ENCODE results near the gene SLC16A7.
A peak's percentile ranks its signal among the peaks of the same experiment; 100 is the strongest.

The SLC16A7 gene

GRCh38 chr12:59651229-59651920 is 55.5 kb downstream of the SLC16A7 start:
- Histone ChIP-seq H3K27ac (no peak overlapping the region), H3K4me3 (0 out of 2 replicates have a peak overlapping the region, but pooled peaks have one; percentile 4), H3K9me3 (ENCODE audit: low read depth, low read length) (no peaks in the 10 kb centered on the region), H3K9ac (ENCODE audit: insufficient read length) (no peak overlapping the region), H3K36me3 (ENCODE audit: insufficient read depth, low read length) (no peaks in the 10 kb centered on the region)
- TF ChIP-seq FOXP2 (optimal IDR thresholded peaks at IDR 0.05; ENCODE audit: control extremely low read depth, extremely low read length, insufficient read depth) (no peak), POLR2AphosphoS5 (IDR thresholded peaks at IDR 0.05; ENCODE audit: borderline replicate concordance, low read depth, low read length) (no peak), EZH2 (IDR thresholded peaks at IDR 0.05) (no peak)
- DNase-seq (ENCODE audit: low read depth, low spot score), result no peak

DNA sequence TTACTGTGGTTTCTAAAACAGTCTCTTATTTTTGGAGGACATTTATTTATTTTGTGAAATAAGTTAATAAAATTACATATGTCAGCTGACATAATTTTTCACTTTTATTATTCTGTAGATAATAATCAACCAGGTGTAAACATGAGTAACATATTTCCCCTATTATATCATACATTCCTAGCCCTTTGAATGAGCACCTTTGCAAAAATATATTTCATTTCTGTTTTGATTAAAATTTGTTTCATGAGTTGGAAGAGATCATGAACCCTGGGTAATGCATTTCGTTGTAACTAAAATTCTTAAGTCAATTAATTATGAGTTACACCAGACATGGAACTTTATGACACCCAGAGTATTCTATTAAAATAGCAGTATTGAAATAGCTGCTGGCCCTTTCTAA is 56.3 kb downstream of the SLC16A7 start:
- TF ChIP-seq POLR2AphosphoS5 (IDR thresholded peaks at IDR 0.05; ENCODE audit: borderline replicate concordance, low read depth, low read length) (no peak), EZH2 (IDR thresholded peaks at IDR 0.05) (no peak), FOXP2 (optimal IDR thresholded peaks at IDR 0.05; ENCODE audit: control extremely low read depth, extremely low read length, insufficient read depth) (no peak)
- no peak overlapping the region for H3K9ac ChIP-seq (ENCODE audit: insufficient read length)
- H3K4me3 ChIP-seq, result no peak overlapping the region
- no peaks in the 10 kb centered on the region for H3K36me3 ChIP-seq (ENCODE audit: insufficient read depth, low read length)
- H3K27ac ChIP-seq, result no peak overlapping the region
- no peak for DNase-seq (ENCODE audit: low read depth, low spot score)
- no peaks in the 10 kb centered on the region for H3K9me3 ChIP-seq (ENCODE audit: low read depth, low read length)

- Histone ChIP-seq H3K9me3 (ENCODE audit: low read depth, low read length) (no peaks in the 10 kb centered on the region), H3K4me3 (no peak overlapping the region), H3K27ac (no peak overlapping the region), H3K36me3 (ENCODE audit: insufficient read depth, low read length) (no peaks in the 10 kb centered on the region), H3K9ac (ENCODE audit: insufficient read length) (no peak overlapping the region)
- TF ChIP-seq POLR2AphosphoS5 (IDR thresholded peaks at IDR 0.05; ENCODE audit: borderline replicate concordance, low read depth, low read length), result no peak
- TF ChIP-seq EZH2 (IDR thresholded peaks at IDR 0.05), result no peak
- TF ChIP-seq FOXP2 (optimal IDR thresholded peaks at IDR 0.05; ENCODE audit: control extremely low read depth, extremely low read length, insufficient read depth), result no peak
- no peak for DNase-seq (ENCODE audit: low read depth, low spot score)
Observed at GRCh38 chr12:59654061-59654460, 58.2 kb downstream of the SLC16A7 start.

DNA sequence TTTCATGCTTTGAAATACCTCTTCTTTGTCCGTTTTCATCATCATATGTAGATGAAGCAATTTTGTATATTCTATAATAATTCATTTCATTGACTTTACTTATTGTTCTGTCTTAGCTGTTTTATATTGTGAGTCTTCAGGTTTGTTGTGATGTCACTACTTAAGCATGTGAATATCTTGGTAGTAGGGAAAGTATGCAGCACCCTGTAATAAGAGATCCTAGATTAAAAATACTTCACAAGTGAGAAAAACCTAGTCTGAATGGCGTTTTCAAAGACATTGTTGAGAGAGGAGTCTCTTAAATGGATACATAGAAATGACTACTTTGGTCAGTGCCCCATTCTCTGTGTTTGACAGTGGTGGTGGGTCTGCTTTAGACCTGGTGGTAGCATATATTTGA is 61.4 kb downstream of the SLC16A7 start:
- Histone ChIP-seq H3K9ac (ENCODE audit: insufficient read length) (no peak overlapping the region), H3K36me3 (ENCODE audit: insufficient read depth, low read length) (no peaks in the 10 kb centered on the region), H3K27ac (no peak overlapping the region), H3K4me3 (no peak overlapping the region), H3K9me3 (ENCODE audit: low read depth, low read length) (no peaks in the 10 kb centered on the region)
- no peak for DNase-seq (ENCODE audit: low read depth, low spot score)
- TF ChIP-seq EZH2 (IDR thresholded peaks at IDR 0.05) (no peak), FOXP2 (optimal IDR thresholded peaks at IDR 0.05; ENCODE audit: control extremely low read depth, extremely low read length, insufficient read depth) (no peak), POLR2AphosphoS5 (IDR thresholded peaks at IDR 0.05; ENCODE audit: borderline replicate concordance, low read depth, low read length) (no peak)

GRCh38 chr12:59657711-59658110 is 61.9 kb downstream of the SLC16A7 start:
- DNase-seq (ENCODE audit: low read depth, low spot score), result no peak
- Histone ChIP-seq H3K9me3 (ENCODE audit: low read depth, low read length) (no peaks in the 10 kb centered on the region), H3K36me3 (ENCODE audit: insufficient read depth, low read length) (no peaks in the 10 kb centered on the region), H3K9ac (ENCODE audit: insufficient read length) (no peak overlapping the region), H3K27ac (no peak overlapping the region), H3K4me3 (no peak overlapping the region)
- TF ChIP-seq FOXP2 (optimal IDR thresholded peaks at IDR 0.05; ENCODE audit: control extremely low read depth, extremely low read length, insufficient read depth), result no peak
- TF ChIP-seq POLR2AphosphoS5 (IDR thresholded peaks at IDR 0.05; ENCODE audit: borderline replicate concordance, low read depth, low read length), result no peak
- TF ChIP-seq EZH2 (IDR thresholded peaks at IDR 0.05), result no peak

- Histone ChIP-seq H3K27ac (no peak overlapping the region), H3K9ac (ENCODE audit: insufficient read length) (no peak overlapping the region), H3K9me3 (ENCODE audit: low read depth, low read length) (no peaks in the 10 kb centered on the region), H3K4me3 (no peak overlapping the region), H3K36me3 (ENCODE audit: insufficient read depth, low read length) (no peaks in the 10 kb centered on the region)
- TF ChIP-seq POLR2AphosphoS5 (IDR thresholded peaks at IDR 0.05; ENCODE audit: borderline replicate concordance, low read depth, low read length) (no peak), FOXP2 (optimal IDR thresholded peaks at IDR 0.05; ENCODE audit: control extremely low read depth, extremely low read length, insufficient read depth) (no peak), EZH2 (IDR thresholded peaks at IDR 0.05) (no peak)
- DNase-seq (ENCODE audit: low read depth, low spot score), result no peak
Observed at GRCh38 chr12:59660148-59660547, 64.3 kb downstream of the SLC16A7 start.

- Histone ChIP-seq H3K4me3 (no peak overlapping the region), H3K36me3 (ENCODE audit: insufficient read depth, low read length) (no peaks in the 10 kb centered on the region)
Observed at GRCh38 chr12:59660921-59661597, 65.2 kb downstream of the SLC16A7 start.

DNA sequence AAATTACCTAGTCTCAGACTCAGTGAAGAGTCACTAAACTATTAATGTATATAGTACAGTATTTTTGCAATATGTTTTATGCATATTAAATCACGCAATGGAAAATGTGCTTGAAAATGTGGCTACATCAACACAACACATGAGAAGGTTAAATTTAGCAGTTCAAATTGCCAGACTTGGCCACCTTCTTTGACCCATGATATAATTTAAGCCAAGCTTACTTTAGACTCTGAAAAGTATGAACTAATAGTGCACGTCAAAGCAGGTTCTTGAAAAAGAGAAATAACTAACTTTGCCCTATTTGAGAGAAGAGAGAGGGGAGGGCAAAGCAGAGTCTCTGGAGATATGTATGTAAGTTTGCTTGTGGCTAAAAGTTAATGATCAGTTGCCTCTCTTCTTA is 68.7 kb downstream of the SLC16A7 start:
- TF ChIP-seq FOXP2 (optimal IDR thresholded peaks at IDR 0.05; ENCODE audit: control extremely low read depth, extremely low read length, insufficient read depth) (no peak), POLR2AphosphoS5 (IDR thresholded peaks at IDR 0.05; ENCODE audit: borderline replicate concordance, low read depth, low read length) (no peak), EZH2 (IDR thresholded peaks at IDR 0.05) (no peak)
- no peaks in the 10 kb centered on the region for H3K9me3 ChIP-seq (ENCODE audit: low read depth, low read length)
- H3K27ac ChIP-seq, result no peak overlapping the region
- H3K4me3 ChIP-seq, result no peak overlapping the region
- H3K9ac ChIP-seq (ENCODE audit: insufficient read length), result no peak overlapping the region
- no peaks in the 10 kb centered on the region for H3K36me3 ChIP-seq (ENCODE audit: insufficient read depth, low read length)
- no peak for DNase-seq (ENCODE audit: low read depth, low spot score)

More at GRCh38 chr12:59660921-59661597, 65.2 kb downstream of the SLC16A7 start:
- H3K27ac ChIP-seq, result no peak overlapping the region
- no peak for TF ChIP-seq POLR2AphosphoS5 (IDR thresholded peaks at IDR 0.05; ENCODE audit: borderline replicate concordance, low read depth, low read length)
- no peak for TF ChIP-seq FOXP2 (optimal IDR thresholded peaks at IDR 0.05; ENCODE audit: control extremely low read depth, extremely low read length, insufficient read depth)
- TF ChIP-seq EZH2 (IDR thresholded peaks at IDR 0.05), result no peak
- no peak for DNase-seq (ENCODE audit: low read depth, low spot score)
- no peak overlapping the region for H3K9ac ChIP-seq (ENCODE audit: insufficient read length)
- no peaks in the 10 kb centered on the region for H3K9me3 ChIP-seq (ENCODE audit: low read depth, low read length)
